A204.1 (cell line): ENCODE measurements around the gene SMOC1.

Source experiments
- FAIRE-seq: peaks from 2 replicates; lab custom pipeline; 2012; peaks lifted over from hg19 to GRCh38; lab: Jason Lieb, UNC

The SMOC1 gene

DNA sequence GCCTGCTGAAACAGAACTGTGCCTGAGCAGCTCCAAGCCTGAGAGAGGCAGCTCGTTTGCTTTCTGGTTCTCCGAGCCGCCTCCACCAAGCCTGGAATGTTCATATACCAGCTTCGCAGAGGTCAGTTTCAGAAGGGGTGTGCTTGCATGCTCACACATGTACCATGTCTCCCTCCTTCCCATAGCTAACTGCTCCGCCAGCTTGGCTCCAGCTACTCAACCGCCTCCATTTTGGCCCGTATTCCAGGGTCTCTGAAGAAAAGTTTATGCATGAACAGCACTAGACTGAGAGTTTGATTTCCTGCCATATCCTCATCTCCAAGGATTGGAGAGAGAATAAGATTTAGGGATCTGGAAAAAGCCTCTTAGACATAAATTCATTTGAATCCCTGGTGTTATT lies 103.7 kb downstream of the SMOC1 start:
- no peak for FAIRE-seq

- no peak for FAIRE-seq
Measured at GRCh38 chr14:69983317-69983716, 104.1 kb downstream of the SMOC1 start.

DNA sequence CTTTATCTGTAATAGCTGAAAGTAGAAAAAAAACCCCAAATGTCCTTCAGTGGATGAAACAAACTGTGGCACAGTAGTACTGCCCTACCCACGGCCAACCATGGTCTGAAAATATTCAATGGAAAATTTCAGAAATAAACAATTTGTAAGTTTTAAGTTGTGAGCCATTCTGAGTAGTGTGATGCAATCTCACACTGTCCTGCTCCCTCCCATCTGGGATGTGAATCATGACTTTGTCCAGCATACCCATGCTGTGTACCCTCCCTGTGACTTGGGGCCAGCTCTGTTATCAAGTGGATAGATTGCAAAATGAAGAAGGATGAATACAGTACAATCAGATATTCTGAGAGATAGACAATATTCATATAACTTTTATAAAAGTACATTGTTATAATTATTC lies 106.2 kb downstream of the SMOC1 start:
- no peak for FAIRE-seq

DNA sequence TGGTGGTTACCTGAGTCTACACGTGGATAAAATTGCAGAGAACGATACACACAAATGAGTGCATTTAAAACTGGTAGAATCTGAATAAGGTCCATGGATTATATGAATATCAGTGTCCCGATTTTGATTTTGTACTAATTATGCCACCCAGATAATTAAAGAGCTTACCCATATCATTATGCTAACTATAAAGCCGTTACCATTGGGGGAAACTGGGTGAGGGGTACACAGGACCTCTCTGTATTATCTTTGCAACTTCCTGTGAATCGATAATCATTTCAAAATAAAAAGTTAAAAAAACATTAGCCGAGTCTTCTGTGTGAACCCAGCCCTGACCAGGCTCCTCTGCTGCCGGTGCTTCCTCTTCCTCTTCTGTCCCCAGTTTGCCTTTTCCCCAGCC lies 107.1 kb downstream of the SMOC1 start:
- no peak for FAIRE-seq

- FAIRE-seq = no peak
Measured at GRCh38 chr14:69987406-69988121, 108.3 kb downstream of the SMOC1 start.

DNA sequence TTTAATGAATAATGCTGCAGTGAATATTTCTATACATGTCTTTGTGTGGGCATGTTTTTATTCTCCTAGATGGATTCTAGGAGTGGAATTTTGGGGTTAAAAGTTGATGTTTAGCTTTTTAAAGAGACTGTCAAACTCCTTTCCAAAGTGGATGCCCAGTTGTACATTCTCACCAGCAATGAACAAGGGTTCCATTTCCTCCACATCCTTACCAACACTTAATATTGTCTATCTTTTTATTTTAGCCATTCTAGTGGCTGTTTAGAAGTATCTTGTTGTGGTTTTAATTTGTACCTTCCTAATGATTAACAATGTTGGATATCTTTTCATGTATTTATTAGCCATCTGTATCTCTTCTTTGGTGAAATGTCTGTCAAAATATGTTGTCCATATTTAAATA lies 109.8 kb downstream of the SMOC1 start:
- FAIRE-seq = no peak

GRCh38 chr14:69989622-69990021 lies 110.4 kb downstream of the SMOC1 start:
- FAIRE-seq = no peak

GRCh38 chr14:69990323-69990722 lies 111.1 kb downstream of the SMOC1 start:
- no peak for FAIRE-seq

- FAIRE-seq = no peak
Measured at GRCh38 chr14:69991422-69991821, 112.2 kb downstream of the SMOC1 start.

DNA sequence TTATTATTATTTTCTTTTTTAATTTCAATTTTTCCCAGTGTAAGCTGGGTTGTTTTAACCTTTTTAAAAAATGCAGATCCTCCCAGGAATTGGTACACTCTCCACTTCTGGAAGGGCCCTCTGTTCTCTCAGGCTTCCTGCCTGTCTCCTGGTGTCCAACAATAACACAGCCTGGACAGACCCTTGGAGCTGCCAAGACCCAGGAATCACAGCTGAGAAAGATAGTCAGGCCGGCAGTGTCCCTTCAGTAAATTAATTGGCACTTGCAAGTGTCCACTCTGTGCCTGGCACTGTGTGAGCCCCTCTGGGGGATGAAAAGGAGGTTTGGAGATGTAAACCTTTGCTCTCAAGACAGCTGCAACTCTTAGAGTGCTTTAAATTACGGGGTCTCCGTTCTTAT lies 113.3 kb downstream of the SMOC1 start:
- FAIRE-seq = no peak

- FAIRE-seq = no peak
Measured at GRCh38 chr14:69993326-69993725, 114.1 kb downstream of the SMOC1 start.

GRCh38 chr14:69994002-69994401 lies 114.8 kb downstream of the SMOC1 start:
- FAIRE-seq = no peak

GRCh38 chr14:69996216-69996615 lies 117.0 kb downstream of the SMOC1 start:
- FAIRE-seq = no peak

DNA sequence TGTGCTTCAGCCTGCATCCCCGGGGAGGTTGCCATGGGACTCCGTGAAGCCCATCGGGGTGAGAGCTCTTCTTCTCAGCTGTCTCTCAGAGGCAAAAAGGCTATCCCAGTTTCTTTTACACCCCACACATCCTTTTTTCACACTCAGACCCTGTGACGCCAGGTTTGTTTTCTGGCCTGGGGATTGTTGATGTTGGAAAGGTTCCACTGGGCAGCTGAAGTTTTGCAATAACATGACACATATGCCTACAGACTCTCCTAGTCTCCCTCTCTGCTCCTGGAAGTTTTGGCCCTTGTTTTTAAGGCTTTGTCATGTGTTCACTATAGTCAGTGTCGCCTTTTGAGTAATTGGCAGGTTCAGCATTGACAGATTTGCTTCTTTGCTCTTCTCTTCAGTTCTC lies 118.6 kb downstream of the SMOC1 start:
- FAIRE-seq = no peak

GRCh38 chr14:69999261-69999674 lies 120.1 kb downstream of the SMOC1 start:
- FAIRE-seq = no peak

DNA sequence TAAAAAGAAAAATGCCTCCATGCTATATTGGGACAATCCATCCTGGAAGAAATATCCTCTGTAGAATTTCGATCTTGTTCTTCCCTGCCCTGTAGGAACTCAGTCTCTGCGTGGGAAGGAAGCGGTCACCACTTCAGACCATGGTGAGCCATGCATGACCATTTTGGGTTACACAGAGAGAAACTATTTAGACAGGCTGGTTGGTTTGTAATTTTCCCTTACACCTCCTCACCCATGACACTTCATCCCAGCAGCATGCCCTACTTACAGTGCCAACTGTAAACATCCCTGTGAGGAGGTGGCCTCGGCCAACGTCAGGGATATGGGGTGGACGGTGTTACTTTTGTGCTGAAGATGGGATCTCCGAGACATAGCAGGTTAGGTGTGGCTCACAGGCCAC lies 121.4 kb downstream of the SMOC1 start:
- no peak for FAIRE-seq

GRCh38 chr14:70002589-70003346 lies 123.6 kb downstream of the SMOC1 start:
- no peak for FAIRE-seq

DNA sequence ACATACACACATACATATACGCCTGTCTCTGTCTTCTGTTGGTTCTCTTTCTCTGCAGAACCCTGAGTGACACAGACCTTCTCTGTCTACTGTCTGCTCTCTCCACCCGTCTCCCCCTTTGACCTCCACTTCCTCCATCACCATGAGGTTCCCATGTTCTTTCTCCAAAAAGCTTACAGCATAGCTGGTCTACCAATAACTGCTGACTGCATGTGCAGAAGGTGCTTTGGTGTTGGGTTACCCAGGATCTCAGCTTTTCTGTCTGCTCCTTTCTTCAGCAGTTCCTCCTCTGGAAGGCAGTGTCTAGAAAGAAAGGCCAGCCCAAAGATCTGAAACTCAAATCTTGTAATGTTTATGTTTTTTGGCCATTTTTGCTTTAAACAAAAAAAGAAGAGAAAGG lies 125.6 kb downstream of the SMOC1 start:
- FAIRE-seq = no peak

- FAIRE-seq = no peak
Measured at GRCh38 chr14:70005281-70005805, 126.1 kb downstream of the SMOC1 start.

DNA sequence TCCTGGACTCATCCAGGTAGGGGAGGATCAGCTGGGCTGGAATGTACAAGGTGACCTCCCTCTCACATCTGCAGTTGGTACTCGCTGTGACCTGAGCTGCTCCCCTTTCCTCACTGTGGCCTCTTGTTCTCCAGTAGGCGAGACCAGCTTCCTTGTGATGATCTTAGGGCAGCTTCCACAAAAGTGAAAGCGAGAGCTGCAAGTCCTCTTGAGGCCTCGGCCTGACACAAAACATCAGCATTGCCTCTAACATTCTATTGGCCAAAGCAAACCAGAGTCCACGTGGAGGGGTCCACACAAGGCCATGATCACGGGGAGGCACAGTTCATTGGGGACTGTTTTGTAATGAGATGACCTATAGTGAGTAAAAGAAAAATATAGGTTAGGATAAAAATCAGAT lies 127.5 kb downstream of the SMOC1 start:
- no peak for FAIRE-seq

DNA sequence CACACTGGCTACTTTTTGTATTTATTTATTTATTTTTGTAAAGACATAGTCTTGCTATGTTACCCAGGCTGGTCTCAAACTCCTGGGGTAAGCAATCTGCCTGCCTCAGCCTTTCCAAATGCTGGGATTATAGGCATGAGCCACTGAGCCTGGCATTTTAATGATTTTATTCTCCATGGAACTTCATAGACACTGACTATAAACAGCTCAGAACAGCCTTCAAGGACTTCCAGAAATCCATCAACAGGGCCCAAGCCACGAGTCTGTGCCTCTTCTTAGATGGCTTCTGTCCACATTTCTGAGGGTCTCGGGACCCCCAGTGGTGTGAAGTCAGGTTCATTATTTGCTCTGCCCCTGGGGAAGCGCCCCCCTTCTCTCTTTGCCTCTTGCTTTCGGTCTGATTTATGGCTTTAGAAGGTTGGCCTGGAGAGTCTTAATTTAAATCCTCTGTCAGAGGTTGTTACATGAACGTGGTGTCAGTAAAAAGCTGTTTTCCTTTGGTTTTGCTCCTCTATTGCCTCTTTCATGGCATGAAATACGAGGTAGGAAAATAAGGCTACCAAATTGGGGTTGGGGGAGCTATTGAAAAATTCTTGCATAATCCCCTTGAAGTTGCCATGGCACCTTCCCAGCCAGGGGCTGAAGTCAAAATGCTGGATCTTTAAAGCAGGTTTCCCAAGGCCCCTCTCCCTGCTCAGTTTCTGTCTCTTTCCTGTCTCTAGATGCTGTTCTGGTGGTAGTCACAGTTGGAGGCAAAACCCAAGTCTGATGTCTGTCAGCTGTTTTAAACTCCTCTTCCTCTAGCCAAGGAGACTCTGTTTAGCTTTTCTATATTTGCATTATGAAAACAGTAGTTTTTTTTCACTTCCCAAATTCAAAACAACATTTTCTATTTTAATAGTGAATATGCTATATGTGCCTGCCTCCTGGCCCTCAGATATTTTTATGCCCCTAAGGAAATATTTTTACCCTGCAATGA lies 129.4 kb downstream of the SMOC1 start:
- no peak for FAIRE-seq

GRCh38 chr14:70009961-70010360 lies 130.7 kb downstream of the SMOC1 start:
- no peak for FAIRE-seq

DNA sequence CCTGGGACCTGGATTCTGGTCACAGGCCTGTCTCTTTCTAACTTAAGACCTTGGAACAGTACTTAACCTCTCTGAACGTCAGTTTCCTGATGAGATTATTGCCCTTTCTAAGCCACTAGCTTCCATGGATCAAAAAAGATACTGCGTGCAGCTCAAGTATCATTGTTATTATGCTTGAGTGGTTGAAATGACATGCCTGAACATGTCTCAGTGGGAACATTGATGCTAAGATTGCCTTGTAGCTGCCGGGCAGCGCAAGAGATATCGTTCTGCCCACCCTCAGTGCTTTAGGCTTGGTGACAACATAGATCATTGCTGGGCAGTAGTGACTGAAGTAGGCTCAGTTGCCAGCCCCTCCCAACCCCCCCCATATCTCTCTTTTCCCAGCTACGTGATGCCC lies 131.9 kb downstream of the SMOC1 start:
- FAIRE-seq = no peak
